GM12801 (cell line): Measurements from ENCODE around the gene GJC1.

Experiments used
- CTCF ChIP-seq: IDR thresholded peaks from one replicate; pipeline ENCODE4 v1.5.1; 2011; ENCODE audit warnings: control low read depth; ENCODE audit not compliant: insufficient read length; ENCODE audit errors: extremely low read depth

Gene GJC1

GRCh38 chr17:44829523-44830358, at the start of gene GJC1:
GJC1 (minus strand) TSS chr17:44830287; CDS start chr17:44805817, 24,470 bp downstream.
- no peak for TF ChIP-seq CTCF

- no peak for TF ChIP-seq CTCF
Measured at GRCh38 chr17:44879376-44879775, 49.3 kb upstream of the GJC1 start.

GRCh38 chr17:44878627-44879221, 48.6 kb upstream of the GJC1 start:
- TF ChIP-seq CTCF, result no peak

GRCh38 chr17:44877121-44877520, 47.0 kb upstream of the GJC1 start:
- no peak for TF ChIP-seq CTCF

- no peak for TF ChIP-seq CTCF
Measured at GRCh38 chr17:44875761-44876160, 45.7 kb upstream of the GJC1 start.

GRCh38 chr17:44872131-44872768, 42.2 kb upstream of the GJC1 start:
- no peak for TF ChIP-seq CTCF

GRCh38 chr17:44871556-44871955, 41.5 kb upstream of the GJC1 start:
- TF ChIP-seq CTCF, result no peak
